Caco-2 (cell line): Measurements from ENCODE around the gene ASF1B. TPM values are rescaled to one million over a fixed set of nuclear protein-coding genes. Genes with fewer than 3 reads are reported as not detected.

Experiments
- BruUV-seq: library from RNA; stranded (reverse); fragments of 400-500 nt; replicated peaks from 2 replicates; lab custom pipeline; 2021; lab: Mats Ljungman, UMichigan
- CTCF ChIA-PET: fragments of 300-600 bp; sonication (Branson Sonifier 250); formaldehyde crosslinking; loops from one replicate; lab custom pipeline; 2022; ENCODE audit warnings: antibody characterized with exemption; lab: Charles Lee
- POLR2A ChIA-PET: fragments of 300-600 bp; sonication (Branson Sonifier 250); formaldehyde crosslinking; loops from one replicate; lab custom pipeline; 2022; ENCODE audit warnings: antibody characterized with exemption; lab: Charles Lee
- DNase-seq, 2 experiments: peaks; one replicate each; pipeline versions ENCODE4 v3.0.0 to v3.0.0-alpha.2; 2020 to 2022
- H3K27me3 ChIP-seq: replicated peaks from 2 replicates; pipeline ENCODE4 v1.6.0; 2011; ENCODE audit warnings: low read length; ENCODE audit not compliant: control insufficient read depth, insufficient read depth
- H3K36me3 ChIP-seq: 2 replicates; pipeline ENCODE4 v1.5.1; 2011; ENCODE audit warnings: low read length; ENCODE audit not compliant: control insufficient read depth, insufficient read depth
- H3K4me1 ChIP-seq: fragments of 250-450 bp; sonication (Bioruptor Pico); 2 replicates; pipeline ENCODE4 v1.5.1; 2020; ENCODE audit warnings: mild to moderate bottlenecking
- H3K4me3 ChIP-seq: 2 replicates; pipeline ENCODE4 v1.5.1; 2011; ENCODE audit warnings: low read depth, mild to moderate bottlenecking, control low read depth, low read length
- H3K9me3 ChIP-seq: fragments of 250-450 bp; sonication (Bioruptor Pico); 2 replicates; pipeline ENCODE4 v1.5.1; 2020; ENCODE audit warnings: mild to moderate bottlenecking, moderate library complexity
- H3K27ac Mint-ChIP-seq: one replicate; pipeline ENCODE4 v1.8.0; 2022; ENCODE audit warnings: mixed read lengths; ENCODE audit not compliant: unreplicated experiment
- H3K27me3 Mint-ChIP-seq: one replicate; pipeline ENCODE4 v1.8.0; 2022; ENCODE audit warnings: mixed read lengths; ENCODE audit not compliant: insufficient read depth, unreplicated experiment
- H3K36me3 Mint-ChIP-seq: one replicate; pipeline ENCODE4 v1.8.0; 2022; ENCODE audit warnings: mild to moderate bottlenecking, mixed read lengths; ENCODE audit not compliant: insufficient read depth, unreplicated experiment
- H3K4me1 Mint-ChIP-seq: one replicate; pipeline ENCODE4 v1.8.0; 2022; ENCODE audit warnings: low read depth, mixed read lengths; ENCODE audit not compliant: unreplicated experiment
- H3K4me3 Mint-ChIP-seq: one replicate; pipeline ENCODE4 v1.8.0; 2022; ENCODE audit warnings: mild to moderate bottlenecking, moderate library complexity, mixed read lengths; ENCODE audit not compliant: unreplicated experiment
- H3K9me3 Mint-ChIP-seq: one replicate; pipeline ENCODE4 v1.8.0; 2022; ENCODE audit warnings: mixed read lengths; ENCODE audit not compliant: unreplicated experiment
- CTCF ChIP-seq, 2 experiments: fragments of 200-600 bp in 1 of 2; IDR thresholded peaks; 1 replicate in 1 of 2; 2 replicates in 1 of 2; pipeline versions ENCODE4 v1.5.1 to v1.8.0; 2011 to 2022; ENCODE audit warnings: antibody characterized with exemption in 1 of 2, control low read depth in 1 of 2, inconsistent platforms in 1 of 2, low read depth in 1 of 2, low read length in 1 of 2, mild to moderate bottlenecking in 1 of 2, moderate library complexity in 1 of 2; ENCODE audit not compliant: insufficient read depth in 1 of 2, severe bottlenecking in 1 of 2, unreplicated experiment in 1 of 2
- intact Hi-C: fragments of 100-400 bp; cut with micrococcal nuclease; formaldehyde crosslinking; loops from one replicate; pipeline ENCODE4 v1.10.0; 2022; ENCODE audit not compliant: unreplicated experiment
- total RNA-seq: library from RNA; stranded (reverse); gene quantifications from 2 replicates; pipeline ENCODE4 v1.2.3, GENCODE V29; 2022

Gene ASF1B
- total RNA-seq, 1 experiment from 2014 or later, result 40.2 TPM

GRCh38 chr19:14152713-14153112 lies 16.3 kb upstream of the ASF1B start:
- Histone ChIP-seq H3K36me3 (no peaks in the 10 kb centered on the region), H3K27me3 (no peaks in the 10 kb centered on the region), H3K4me1 (no peaks in the 10 kb centered on the region), H3K9me3 (no peaks in the 10 kb centered on the region), H3K4me3 (no peak overlapping the region)
- no TSS peak for BruUV-seq
- Mint-ChIP-seq H3K27ac (no peak overlapping the region), H3K4me1 (no peaks in the 10 kb centered on the region), H3K4me3 (no peak overlapping the region), H3K27me3 (no peaks in the 10 kb centered on the region), H3K9me3 (no peaks in the 10 kb centered on the region), H3K36me3 (peaks cover 5% of the 10 kb centered on the region)
- intact Hi-C loops, result no loop called here
- ChIA-PET CTCF (interaction anchor here (0.7 kb wide), 1 partner anchor 21 kb away, joined by 3 read pairs; no protein-coding TSS in a partner anchor), POLR2A (no interaction called here)
- DNase-seq, result no peak
- no peak for TF ChIP-seq CTCF (IDR thresholded peaks at IDR 0.05; ENCODE audit: insufficient read depth in 1 of 2, low read depth in 1 of 2, low read length in 1 of 2, severe bottlenecking in 1 of 2, unreplicated experiment in 1 of 2)

- no peak for DNase-seq
- TF ChIP-seq CTCF (IDR thresholded peaks at IDR 0.05; ENCODE audit: insufficient read depth in 1 of 2, low read depth in 1 of 2, low read length in 1 of 2, severe bottlenecking in 1 of 2, unreplicated experiment in 1 of 2), result no peak
- Histone ChIP-seq H3K4me3 (no peak overlapping the region), H3K36me3 (no peaks in the 10 kb centered on the region), H3K9me3 (no peaks in the 10 kb centered on the region), H3K4me1 (no peaks in the 10 kb centered on the region), H3K27me3 (no peaks in the 10 kb centered on the region)
- no peaks in the 10 kb centered on the region for H3K9me3 Mint-ChIP-seq
- no TSS peak for BruUV-seq
- H3K4me1 Mint-ChIP-seq, result no peaks in the 10 kb centered on the region
- peaks cover 5% of the 10 kb centered on the region for H3K36me3 Mint-ChIP-seq
- ChIA-PET POLR2A (no interaction called here), CTCF (no interaction called here)
- intact Hi-C loops, result no loop called here
- no peaks in the 10 kb centered on the region for H3K27me3 Mint-ChIP-seq
- H3K4me3 Mint-ChIP-seq, result no peak overlapping the region
- no peak overlapping the region for H3K27ac Mint-ChIP-seq
Measured at GRCh38 chr19:14150770-14151661, 14.6 kb upstream of the ASF1B start.

- H3K27me3 ChIP-seq, result no peaks in the 10 kb centered on the region
- DNase-seq, result no peak
- intact Hi-C loops, result no loop called here
- Mint-ChIP-seq H3K4me3 (no peak overlapping the region), H3K4me1 (no peaks in the 10 kb centered on the region), H3K27ac (no peak overlapping the region), H3K27me3 (no peaks in the 10 kb centered on the region), H3K36me3 (peaks cover 8% of the 10 kb centered on the region), H3K9me3 (no peaks in the 10 kb centered on the region)
- no peaks in the 10 kb centered on the region for H3K36me3 ChIP-seq
- ChIA-PET POLR2A (no interaction called here), CTCF (no interaction called here)
- H3K4me1 ChIP-seq, result no peaks in the 10 kb centered on the region
- no peaks in the 10 kb centered on the region for H3K9me3 ChIP-seq
- BruUV-seq, result no TSS peak
- H3K4me3 ChIP-seq, result no peak overlapping the region
- TF ChIP-seq CTCF (IDR thresholded peaks at IDR 0.05; ENCODE audit: insufficient read depth in 1 of 2, low read depth in 1 of 2, low read length in 1 of 2, severe bottlenecking in 1 of 2, unreplicated experiment in 1 of 2), result no peak
Measured at GRCh38 chr19:14150041-14150769, 13.8 kb upstream of the ASF1B start.
